Mucosa of descending colon (tissue), 3 donors: Measurements from ENCODE around the gene CALN1. TPM values are rescaled to one million over a fixed set of nuclear protein-coding genes. Genes with fewer than 3 reads are reported as not detected.

Source experiments
- ATAC-seq: fragments of 200-7000 bp; cut with Tn5 transposase; one replicate; pipeline ENCODE4 v1.9.1; 2020; ENCODE audit warnings: mild to moderate bottlenecking, moderate library complexity
- DNase-seq, 3 donors: peaks; one replicate each; pipeline ENCODE4 v3.0.0-alpha.2; 2020
- H3K36me3 ChIP-seq: fragments of 200-600 bp; one replicate; pipeline ENCODE4 v1.8.0; 2021; ENCODE audit warnings: low read depth, mild to moderate bottlenecking
- H3K4me1 ChIP-seq: fragments of 200-600 bp; one replicate; pipeline ENCODE4 v1.8.0; 2021; ENCODE audit warnings: low read depth, mild to moderate bottlenecking
- H3K4me3 ChIP-seq: fragments of 200-600 bp; one replicate; pipeline ENCODE4 v1.8.0; 2021; ENCODE audit warnings: mild to moderate bottlenecking
- H3K9me3 ChIP-seq: fragments of 200-600 bp; one replicate; pipeline ENCODE4 v1.8.0; 2021; ENCODE audit warnings: mild to moderate bottlenecking
- intact Hi-C, 2 donors: fragments of 100-400 bp; cut with DNase I in 1 of 2; cut with micrococcal nuclease in 1 of 2; formaldehyde crosslinking; loops; one replicate each; pipeline versions ENCODE4 v1.11.0 to v1.11.1; 2022; cut with DNase I, micrococcal nuclease
- total RNA-seq, 3 donors: library from RNA; stranded (reverse); fragmentation: NEBNext Ultra II Directional in 2 of 3; extraction: Animal tissue kit (Norgen Biotek cat#: 25700) in 2 of 3; gene quantifications; one replicate each; pipeline versions ENCODE4 v1.2.1 to v1.2.4, GENCODE V29; 2021 to 2023
- TF ChIP-seq, protein P1 (sequence below): fragments of 200-600 bp; IDR thresholded peaks from one replicate; pipeline ENCODE4 v1.8.0; 2022; ENCODE audit warnings: antibody characterized with exemption, mild to moderate bottlenecking
- donor health status: DM: no; HTN: no; CAD: no; lungs with moderate emphysema.
- donor health status: DM: no; HTN: no; CAD: no.
- donor health status: DM: no; HTN: yes; CAD: no.

Gene CALN1
- total RNA-seq, 3 donors from 2014 or later, result not detected

DNA sequence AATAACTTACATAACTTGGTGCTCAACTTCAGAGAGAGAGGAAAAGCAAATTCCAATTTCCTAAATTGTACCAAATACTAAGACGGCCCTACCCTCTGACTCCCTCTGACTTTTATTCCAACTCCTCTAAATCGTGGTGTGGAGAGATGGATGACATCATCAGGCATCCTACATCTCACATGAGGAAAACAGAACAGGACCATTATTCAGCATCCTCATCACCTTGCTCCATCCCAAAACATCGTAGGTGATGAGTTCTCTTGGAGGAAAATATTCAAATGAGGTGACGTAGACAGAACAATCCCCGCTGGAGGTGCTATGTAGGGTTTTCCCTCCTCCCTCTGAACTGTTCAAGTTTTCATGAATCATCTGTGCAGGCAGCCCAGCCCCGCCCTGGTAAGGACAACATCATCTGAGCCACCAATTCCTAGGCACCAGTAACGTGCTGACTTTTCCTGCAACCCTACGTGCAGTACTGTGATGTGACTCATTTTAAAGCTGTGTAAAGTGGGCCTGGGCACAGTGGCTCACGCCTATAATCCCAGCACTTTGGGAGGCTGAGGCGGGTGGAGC lies 167.2 kb downstream of the CALN1 start:
- intact Hi-C loops, result no loop called here

DNA sequence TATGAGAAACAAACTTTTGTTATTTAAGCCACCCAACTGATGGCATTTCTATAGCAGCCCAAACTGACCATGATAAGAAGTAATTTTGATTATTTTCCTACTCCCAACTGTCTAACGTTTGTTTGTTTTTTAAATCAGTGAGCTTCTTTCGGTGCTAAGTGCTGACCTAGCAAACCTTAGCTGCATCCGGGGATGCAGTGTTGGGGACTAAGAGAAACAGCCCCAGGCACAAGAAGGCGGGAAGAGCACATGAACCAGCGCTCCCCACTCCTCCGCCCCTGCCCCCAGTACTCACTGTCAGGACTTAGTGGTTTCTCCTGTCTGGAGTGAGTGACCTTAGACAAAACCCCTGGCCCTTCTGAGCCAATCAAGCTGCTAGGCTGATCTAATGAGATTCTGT lies 168.8 kb downstream of the CALN1 start:
- Histone ChIP-seq H3K9me3 (peaks cover 17% of the 10 kb centered on the region), H3K4me3 (no peak overlapping the region), H3K36me3 (no peaks in the 10 kb centered on the region), H3K4me1 (no peaks in the 10 kb centered on the region)
- DNase-seq (no peak), ATAC-seq (no peak)
- TF ChIP-seq, protein P1, sequence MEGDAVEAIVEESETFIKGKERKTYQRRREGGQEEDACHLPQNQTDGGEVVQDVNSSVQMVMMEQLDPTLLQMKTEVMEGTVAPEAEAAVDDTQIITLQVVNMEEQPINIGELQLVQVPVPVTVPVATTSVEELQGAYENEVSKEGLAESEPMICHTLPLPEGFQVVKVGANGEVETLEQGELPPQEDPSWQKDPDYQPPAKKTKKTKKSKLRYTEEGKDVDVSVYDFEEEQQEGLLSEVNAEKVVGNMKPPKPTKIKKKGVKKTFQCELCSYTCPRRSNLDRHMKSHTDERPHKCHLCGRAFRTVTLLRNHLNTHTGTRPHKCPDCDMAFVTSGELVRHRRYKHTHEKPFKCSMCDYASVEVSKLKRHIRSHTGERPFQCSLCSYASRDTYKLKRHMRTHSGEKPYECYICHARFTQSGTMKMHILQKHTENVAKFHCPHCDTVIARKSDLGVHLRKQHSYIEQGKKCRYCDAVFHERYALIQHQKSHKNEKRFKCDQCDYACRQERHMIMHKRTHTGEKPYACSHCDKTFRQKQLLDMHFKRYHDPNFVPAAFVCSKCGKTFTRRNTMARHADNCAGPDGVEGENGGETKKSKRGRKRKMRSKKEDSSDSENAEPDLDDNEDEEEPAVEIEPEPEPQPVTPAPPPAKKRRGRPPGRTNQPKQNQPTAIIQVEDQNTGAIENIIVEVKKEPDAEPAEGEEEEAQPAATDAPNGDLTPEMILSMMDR, result no peak
- intact Hi-C loops, result no loop called here

More for the DNA sequence above, 167.2 kb downstream of the CALN1 start:
- Histone ChIP-seq H3K9me3 (peaks cover 23% of the 10 kb centered on the region), H3K4me1 (no peaks in the 10 kb centered on the region), H3K36me3 (no peaks in the 10 kb centered on the region), H3K4me3 (no peak overlapping the region)
- TF ChIP-seq, protein P1, result no peak
- ATAC-seq (no peak), DNase-seq (no peak)

DNA sequence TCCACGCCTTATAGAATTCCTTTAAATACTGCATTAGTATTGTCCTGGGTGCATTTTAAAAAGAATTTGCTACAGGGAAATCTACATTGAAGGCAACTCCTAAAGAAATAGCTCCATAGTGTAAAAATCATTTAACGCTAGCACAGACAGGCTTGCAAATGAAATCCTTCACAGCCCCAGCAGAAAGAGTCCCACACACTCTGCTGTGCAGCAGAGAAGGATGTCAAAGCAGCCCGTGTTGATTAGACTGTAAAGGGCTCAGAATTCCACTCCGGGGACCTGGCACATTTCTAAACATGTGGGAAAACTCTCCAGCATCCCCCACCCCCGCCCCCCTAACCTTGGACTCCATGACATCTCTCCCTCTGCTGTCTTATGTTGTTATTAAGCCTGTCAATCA lies 176.8 kb downstream of the CALN1 start:
- no peaks in the 10 kb centered on the region for H3K36me3 ChIP-seq
- ATAC-seq (no peak), DNase-seq (no peak)
- no peak overlapping the region for H3K4me3 ChIP-seq
- no peaks in the 10 kb centered on the region for H3K4me1 ChIP-seq
- intact Hi-C loops, result no loop called here
- TF ChIP-seq, protein P1, result no peak
- peaks cover 6% of the 10 kb centered on the region for H3K9me3 ChIP-seq

DNA sequence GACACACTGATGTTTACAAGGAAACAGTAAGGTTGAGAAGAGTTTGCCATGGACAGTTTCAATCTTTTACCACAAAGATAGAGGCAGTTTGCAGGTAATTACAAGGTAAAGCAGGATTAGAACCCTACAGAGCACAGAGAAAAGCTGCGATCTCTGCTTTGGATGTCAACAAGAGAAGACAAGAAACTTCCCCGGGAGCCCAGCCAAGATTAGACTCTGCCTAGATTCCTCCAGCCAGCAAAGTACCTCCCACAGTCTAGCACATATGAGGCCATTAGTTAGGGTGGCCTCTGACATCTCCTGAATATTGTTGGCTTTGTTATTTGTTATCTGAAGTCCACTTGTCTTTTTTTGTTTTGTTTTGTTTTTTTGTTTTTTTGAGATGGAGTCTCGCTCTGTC lies 178.1 kb downstream of the CALN1 start:
- Histone ChIP-seq H3K4me1 (no peaks in the 10 kb centered on the region), H3K4me3 (no peak overlapping the region), H3K9me3 (peaks cover 9% of the 10 kb centered on the region), H3K36me3 (no peaks in the 10 kb centered on the region)
- ATAC-seq (no peak), DNase-seq (no peak)
- TF ChIP-seq, protein P1, result no peak
- intact Hi-C loops, result no loop called here

DNA sequence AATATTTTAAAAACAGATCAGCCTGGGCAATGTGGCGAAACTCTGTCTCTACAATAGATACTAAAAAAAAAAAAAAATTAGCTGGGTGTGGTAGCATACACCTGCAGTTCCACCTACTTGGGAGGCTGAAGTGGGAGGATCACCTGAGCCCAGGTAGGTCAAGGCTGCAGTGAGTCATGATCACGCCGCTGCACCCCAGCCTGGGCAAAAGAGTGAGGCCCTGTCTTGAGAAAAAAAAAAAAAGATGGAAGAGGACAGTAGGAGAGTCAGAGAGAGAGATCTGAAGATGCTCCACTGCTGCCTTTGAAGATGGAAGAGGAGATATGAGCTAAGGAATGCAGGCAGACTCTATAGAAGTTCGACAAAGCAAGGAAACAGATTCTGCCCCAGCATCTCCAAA lies 181.9 kb downstream of the CALN1 start:
- ATAC-seq (no peak), DNase-seq (no peak)
- Histone ChIP-seq H3K4me3 (no peak overlapping the region), H3K4me1 (no peaks in the 10 kb centered on the region), H3K9me3 (peaks cover 28% of the 10 kb centered on the region), H3K36me3 (no peaks in the 10 kb centered on the region)
- TF ChIP-seq, protein P1, result no peak
- intact Hi-C loops, result no loop called here

DNA sequence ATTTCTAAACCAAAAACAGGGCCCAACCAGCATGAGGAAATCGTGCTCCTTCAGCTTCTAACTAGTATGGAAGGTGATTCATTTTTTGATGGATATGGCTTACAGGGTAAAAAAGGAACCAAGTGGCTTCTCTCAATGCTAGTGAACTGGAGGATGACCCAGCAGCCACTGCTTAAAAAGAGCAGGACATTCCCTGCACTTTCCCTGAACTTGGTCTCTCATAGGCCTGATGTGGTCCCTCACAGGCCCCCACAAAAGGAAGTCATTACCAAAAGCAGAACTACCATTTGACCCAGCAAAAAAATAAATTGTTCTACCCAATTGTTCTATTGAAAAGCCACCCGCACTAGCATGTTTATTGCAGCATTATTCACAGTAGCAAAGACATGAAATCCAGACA lies 188.8 kb downstream of the CALN1 start:
- ATAC-seq, result no peak
- TF ChIP-seq, protein P1, result no peak
- Histone ChIP-seq H3K36me3 (no peaks in the 10 kb centered on the region), H3K4me1 (no peaks in the 10 kb centered on the region), H3K4me3 (no peak overlapping the region), H3K9me3 (peaks cover 63% of the 10 kb centered on the region)
- no peak for DNase-seq
- intact Hi-C loops, result no loop called here
